AG09309 (cell line): ENCODE results near the gene NFKB2.

Source experiments
- DNase-seq: peaks from one replicate; pipeline ENCODE4 v3.0.0-alpha.2; 2010; ENCODE audit warnings: low read depth
- H3K4me3 ChIP-seq: 2 replicates; pipeline ENCODE4 v1.5.1; 2011; ENCODE audit warnings: mild to moderate bottlenecking, low read depth, low read length, moderate library complexity; ENCODE audit not compliant: control insufficient read depth
- TF ChIP-seq, protein P1 (sequence below): IDR thresholded peaks from 2 replicates; pipeline ENCODE4 v1.5.1; 2011; ENCODE audit warnings: mild to moderate bottlenecking, low read depth, low read length, inconsistent platforms; ENCODE audit not compliant: insufficient read depth, control insufficient read depth; ENCODE audit errors: missing control alignments

The NFKB2 gene

DNA sequence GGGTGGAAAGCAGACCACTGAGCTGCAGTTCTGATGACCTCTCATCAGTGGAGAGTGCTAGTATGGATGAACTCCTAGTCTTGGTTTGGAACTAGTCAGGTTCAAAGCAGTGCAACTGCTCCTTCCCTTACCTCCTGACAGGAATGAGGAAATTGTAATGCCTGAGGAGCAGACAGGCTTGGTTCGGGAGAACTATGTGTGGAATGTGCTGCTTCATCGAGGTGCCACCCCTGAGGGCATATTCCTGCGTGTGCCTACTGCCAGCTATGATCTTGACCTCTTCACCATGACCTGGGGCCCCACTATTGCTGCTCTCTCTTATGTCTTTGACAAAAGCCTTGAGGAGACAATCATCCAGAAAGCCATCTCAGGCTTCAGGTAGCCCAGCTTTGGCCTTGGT, 27.4 kb upstream of the NFKB2 start:
- TF ChIP-seq, protein P1, sequence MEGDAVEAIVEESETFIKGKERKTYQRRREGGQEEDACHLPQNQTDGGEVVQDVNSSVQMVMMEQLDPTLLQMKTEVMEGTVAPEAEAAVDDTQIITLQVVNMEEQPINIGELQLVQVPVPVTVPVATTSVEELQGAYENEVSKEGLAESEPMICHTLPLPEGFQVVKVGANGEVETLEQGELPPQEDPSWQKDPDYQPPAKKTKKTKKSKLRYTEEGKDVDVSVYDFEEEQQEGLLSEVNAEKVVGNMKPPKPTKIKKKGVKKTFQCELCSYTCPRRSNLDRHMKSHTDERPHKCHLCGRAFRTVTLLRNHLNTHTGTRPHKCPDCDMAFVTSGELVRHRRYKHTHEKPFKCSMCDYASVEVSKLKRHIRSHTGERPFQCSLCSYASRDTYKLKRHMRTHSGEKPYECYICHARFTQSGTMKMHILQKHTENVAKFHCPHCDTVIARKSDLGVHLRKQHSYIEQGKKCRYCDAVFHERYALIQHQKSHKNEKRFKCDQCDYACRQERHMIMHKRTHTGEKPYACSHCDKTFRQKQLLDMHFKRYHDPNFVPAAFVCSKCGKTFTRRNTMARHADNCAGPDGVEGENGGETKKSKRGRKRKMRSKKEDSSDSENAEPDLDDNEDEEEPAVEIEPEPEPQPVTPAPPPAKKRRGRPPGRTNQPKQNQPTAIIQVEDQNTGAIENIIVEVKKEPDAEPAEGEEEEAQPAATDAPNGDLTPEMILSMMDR, result no peak
- no peak overlapping the region for H3K4me3 ChIP-seq
- DNase-seq, result no peak

DNA sequence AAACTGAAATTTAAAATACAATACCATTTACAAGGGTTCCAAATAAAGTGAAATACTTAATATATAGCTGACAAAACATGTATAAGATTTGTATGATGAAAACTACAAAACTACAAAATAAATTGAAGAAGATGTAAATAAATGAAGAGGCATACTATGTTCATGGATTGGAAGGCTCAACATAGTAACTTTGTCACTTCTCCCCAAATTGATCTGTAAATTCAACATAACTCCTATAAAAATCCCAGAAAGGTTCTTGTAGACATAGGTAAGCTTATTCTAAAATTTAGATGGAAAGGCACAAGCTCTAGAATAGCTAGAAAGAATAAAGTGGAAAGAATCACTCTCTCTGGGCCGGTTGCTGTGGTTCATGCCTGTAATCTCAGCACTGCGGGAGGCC, 24.2 kb upstream of the NFKB2 start:
- TF ChIP-seq, protein P1, result no peak
- DNase-seq, result no peak
- H3K4me3 ChIP-seq, result no peak overlapping the region

DNA sequence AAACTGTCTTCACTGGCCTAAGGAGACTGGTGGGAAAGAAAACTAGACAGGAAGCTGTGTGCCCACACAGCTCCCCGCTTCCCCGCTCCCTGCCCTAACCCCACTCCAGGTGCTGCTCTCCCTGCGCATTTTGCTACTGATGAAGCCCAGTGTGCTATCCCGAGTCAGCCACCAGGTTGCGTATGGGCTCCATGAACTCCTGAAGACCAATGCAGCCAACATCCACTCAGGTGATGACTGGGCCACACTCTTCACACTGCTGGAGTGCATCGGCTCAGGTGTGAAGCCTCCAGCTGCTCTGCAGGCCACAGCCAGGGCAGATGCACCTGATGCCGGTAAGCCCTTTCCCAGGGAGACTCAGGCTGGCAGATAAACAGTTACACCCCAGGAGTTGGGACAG, 20.3 kb upstream of the NFKB2 start:
- TF ChIP-seq, protein P1, result no peak
- no peak for DNase-seq
- no peak overlapping the region for H3K4me3 ChIP-seq

DNA sequence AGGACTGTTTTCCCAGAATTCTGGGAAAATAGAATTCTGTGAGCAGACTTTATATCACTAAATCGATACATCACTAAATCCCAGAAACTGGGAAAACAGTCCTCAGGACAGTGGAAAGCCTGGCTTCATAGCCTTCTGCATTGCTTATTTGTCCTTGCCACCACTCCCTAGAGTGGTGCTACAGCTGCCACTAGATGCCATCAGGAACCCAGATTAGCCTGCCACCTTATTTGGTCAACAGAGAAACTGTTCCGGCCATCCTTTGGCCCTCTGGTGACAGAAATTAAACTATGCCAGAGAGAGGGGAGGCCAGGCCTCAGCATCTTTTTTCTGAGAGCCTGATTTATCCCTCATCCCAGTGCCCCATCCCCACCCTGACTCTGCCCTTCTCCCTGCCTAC, 19.6 kb upstream of the NFKB2 start:
- H3K4me3 ChIP-seq, result no peak overlapping the region
- DNase-seq, result no peak
- TF ChIP-seq, protein P1, result no peak

DNA sequence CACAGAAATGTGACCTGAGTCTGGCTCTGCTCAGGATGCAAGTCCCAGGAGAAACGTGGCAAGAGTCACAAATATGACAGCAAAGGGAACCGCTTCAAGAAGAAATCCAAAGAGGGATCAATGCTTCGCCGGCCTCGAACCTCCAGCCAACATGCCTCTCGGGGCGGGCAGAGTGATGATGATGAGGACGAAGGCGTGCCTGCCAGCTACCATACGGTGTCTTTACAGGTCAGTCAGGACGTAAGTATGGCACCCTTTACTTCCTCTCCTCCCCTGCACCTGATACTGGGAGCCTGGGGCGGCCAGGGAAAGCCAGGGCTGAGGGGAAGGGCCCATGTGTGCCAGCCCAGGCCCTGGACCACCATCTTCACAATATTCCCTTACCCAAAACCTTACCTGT, 18.6 kb upstream of the NFKB2 start:
- no peak overlapping the region for H3K4me3 ChIP-seq
- TF ChIP-seq, protein P1, result no peak

DNA sequence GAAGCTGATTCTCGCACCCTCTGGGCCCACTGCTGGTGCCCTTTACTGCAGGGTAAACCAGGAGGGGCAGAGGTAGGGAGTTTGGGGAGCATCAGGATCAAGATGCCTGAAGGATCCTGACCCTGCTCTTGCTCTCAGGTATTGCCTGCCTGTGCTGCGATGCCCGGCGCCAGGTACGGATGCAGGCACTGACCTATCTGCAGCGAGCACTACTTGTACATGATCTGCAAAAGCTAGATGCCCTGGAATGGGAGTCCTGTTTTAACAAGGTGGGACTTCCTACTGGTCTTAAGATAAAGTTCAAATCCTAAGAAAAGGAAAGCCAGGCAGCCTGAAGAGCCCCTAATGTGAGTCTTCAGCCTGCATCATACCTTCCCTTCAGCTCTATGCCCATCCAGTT, 16.1 kb upstream of the NFKB2 start:
- no peak for DNase-seq
- H3K4me3 ChIP-seq, result no peak overlapping the region
- TF ChIP-seq, protein P1, result no peak

More for the DNA sequence above, 18.6 kb upstream of the NFKB2 start:
- no peak for DNase-seq

DNA sequence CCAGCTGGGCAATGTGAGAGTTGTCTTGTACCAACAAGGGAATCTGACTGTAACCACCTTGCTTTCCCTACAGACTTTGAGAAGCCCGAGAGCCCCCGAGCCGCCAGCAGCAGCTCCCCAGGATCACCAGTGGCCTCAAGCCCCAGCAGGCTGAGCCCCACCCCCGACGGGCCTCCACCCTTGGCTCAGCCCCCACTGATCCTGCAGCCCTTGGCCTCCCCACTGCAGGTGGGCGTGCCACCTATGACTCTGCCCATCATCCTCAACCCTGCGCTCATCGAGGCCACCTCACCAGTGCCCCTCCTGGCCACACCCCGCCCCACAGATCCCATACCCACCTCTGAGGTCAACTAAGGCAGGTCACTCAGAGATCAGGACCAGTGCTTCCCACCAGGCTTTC, 13.5 kb upstream of the NFKB2 start:
- TF ChIP-seq, protein P1, result no peak
- H3K4me3 ChIP-seq, result no peak overlapping the region
- DNase-seq, result no peak
